ENCODE data around the gene CDX2. TPM values are rescaled to one million over a fixed set of nuclear protein-coding genes. Genes with fewer than 3 reads are reported as not detected.
A peak's percentile ranks its signal among the peaks of the same experiment; 100 is the strongest.

Gene CDX2, protein sequence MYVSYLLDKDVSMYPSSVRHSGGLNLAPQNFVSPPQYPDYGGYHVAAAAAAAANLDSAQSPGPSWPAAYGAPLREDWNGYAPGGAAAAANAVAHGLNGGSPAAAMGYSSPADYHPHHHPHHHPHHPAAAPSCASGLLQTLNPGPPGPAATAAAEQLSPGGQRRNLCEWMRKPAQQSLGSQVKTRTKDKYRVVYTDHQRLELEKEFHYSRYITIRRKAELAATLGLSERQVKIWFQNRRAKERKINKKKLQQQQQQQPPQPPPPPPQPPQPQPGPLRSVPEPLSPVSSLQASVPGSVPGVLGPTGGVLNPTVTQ
- total RNA-seq, result under 1 TPM in 1 of 3 donors, not detected in 2; 0.33 TPM

DNA sequence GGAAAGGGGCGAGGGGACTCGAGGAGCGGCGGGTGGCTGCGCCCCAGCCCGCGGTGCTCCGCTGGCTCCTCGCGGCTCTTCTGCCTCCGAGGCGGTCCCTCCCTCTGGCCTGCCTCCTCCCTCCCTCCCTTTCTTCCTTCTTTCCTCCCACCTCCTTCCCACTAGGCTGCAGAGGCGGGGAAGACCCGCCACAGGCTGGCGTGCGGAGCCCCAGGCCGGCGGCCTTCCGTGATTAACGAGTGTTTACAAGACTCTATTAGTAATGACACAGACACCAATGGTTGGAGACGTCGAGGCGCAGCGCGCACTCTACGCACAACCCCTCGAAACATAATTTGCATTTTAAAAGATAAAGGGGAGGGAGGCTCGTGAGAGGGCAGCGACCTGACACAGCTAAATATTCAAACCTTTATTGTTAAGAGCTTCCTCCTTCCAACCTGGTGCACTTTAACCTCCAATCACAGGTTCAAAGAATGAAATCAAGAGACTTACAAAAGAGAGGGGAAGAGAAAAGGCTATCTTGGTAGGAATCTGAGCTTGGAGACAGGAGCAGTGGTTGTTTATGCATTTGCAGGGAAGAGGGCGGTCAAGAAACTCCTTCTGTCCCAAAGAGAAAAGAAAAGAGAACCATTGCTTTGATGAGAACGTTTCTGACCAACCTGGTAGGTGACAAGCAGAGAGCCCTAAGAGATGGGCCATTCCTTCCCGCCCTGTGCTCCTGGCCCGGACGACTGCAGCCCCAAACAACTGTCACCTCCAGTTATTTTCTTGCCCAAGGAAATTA is at the start of gene CDX2:
TSS of gene CDX2 (minus strand) at position 234 of the 784 bp plus-strand sequence. CDS start 309 bp downstream, outside the sequence.
- Histone ChIP-seq H3K4me1 (peaks cover 0 to 3% of the 10 kb centered on the region in 2 donors), H3K27me3 (peaks cover 4 to 98% of the 10 kb centered on the region in 2 donors), H3K9me3 (no peaks in the 10 kb centered on the region), H3K4me3 (peak within 1 kb of the TSS in 2 of 3 donors; percentile 21 to 41), H3K36me3 (no peaks in the 10 kb centered on the region), H3K27ac (no peak within 1 kb of the TSS)
- no peak for TF ChIP-seq POLR2A (IDR thresholded peaks at IDR 0.05)
- no peak for TF ChIP-seq CTCF (IDR thresholded peaks at IDR 0.05)
- no peak for TF ChIP-seq POLR2AphosphoS5 (IDR thresholded peaks at IDR 0.05)
- intact Hi-C loops (cut with DNase I; ENCODE audit: low total_unique reads), result no loop called here
- DNase-seq (ENCODE audit: low spot score in 2 of 2), result no peak

GRCh38 chr13:28014301-28014700 is 45.2 kb upstream of the CDX2 start:
- no peak for DNase-seq (ENCODE audit: low spot score in 2 of 2)
- Histone ChIP-seq H3K4me1 (no peaks in the 10 kb centered on the region), H3K27me3 (peaks cover 0 to 5% of the 10 kb centered on the region in 2 donors), H3K4me3 (no peak overlapping the region), H3K27ac (no peak overlapping the region), H3K36me3 (no peaks in the 10 kb centered on the region), H3K9me3 (no peaks in the 10 kb centered on the region)
- no peak for TF ChIP-seq POLR2A (IDR thresholded peaks at IDR 0.05)
- no peak for TF ChIP-seq POLR2AphosphoS5 (IDR thresholded peaks at IDR 0.05)
- intact Hi-C loops (cut with DNase I; ENCODE audit: low total_unique reads), result no loop called here

DNA sequence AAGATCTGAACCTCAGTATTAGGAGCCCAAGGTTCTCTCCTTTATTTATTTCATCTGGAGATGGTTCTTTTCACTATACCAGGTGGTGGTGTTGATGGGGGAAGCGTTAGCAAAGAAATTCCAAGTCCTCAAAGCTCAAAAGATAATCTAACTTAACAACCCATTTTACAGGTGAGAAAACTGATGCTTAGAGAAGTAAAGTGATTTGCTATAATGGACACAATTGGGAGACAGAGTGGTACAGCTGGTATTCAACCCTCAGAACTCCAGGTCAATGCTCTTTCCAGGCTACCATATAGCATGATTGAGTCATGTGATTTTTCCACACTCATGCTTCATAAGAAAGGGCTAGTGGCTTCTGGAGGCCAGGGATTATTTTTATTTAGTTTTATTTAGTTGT is 44.4 kb upstream of the CDX2 start:
- intact Hi-C loops (cut with DNase I; ENCODE audit: low total_unique reads), result no loop called here
- H3K36me3 ChIP-seq, result no peaks in the 10 kb centered on the region
- no peaks in the 10 kb centered on the region for H3K4me1 ChIP-seq
- H3K27me3 ChIP-seq, result peaks cover 0 to 5% of the 10 kb centered on the region in 2 donors
- no peaks in the 10 kb centered on the region for H3K9me3 ChIP-seq
- H3K27ac ChIP-seq, result no peak overlapping the region
- no peak overlapping the region for H3K4me3 ChIP-seq
- no peak for TF ChIP-seq POLR2AphosphoS5 (IDR thresholded peaks at IDR 0.05)
- TF ChIP-seq CTCF (IDR thresholded peaks at IDR 0.05), result no peak
- no peak for TF ChIP-seq POLR2A (IDR thresholded peaks at IDR 0.05)
- no peak for DNase-seq (ENCODE audit: low spot score in 2 of 2)

DNA sequence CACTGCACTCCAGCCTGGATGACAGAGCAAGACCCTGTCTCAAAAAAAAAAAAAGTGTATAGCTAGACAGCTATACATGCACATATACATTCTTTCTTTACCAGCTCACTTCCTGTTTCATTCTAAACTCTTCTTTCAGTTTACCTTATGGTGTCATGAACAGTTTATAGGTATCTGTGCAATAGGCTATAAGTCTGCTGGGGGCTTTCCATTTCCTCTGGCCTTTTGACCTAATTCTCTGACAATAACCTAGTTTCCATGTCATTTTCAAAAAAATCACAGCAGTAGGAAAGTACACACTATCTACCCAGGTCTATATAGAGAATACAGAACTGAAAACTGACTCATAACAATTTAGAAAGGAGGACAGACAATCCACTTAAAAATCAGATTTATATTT is 43.8 kb upstream of the CDX2 start:
- Histone ChIP-seq H3K9me3 (no peaks in the 10 kb centered on the region), H3K4me3 (no peak overlapping the region), H3K4me1 (no peaks in the 10 kb centered on the region), H3K27me3 (peaks cover 0 to 5% of the 10 kb centered on the region in 2 donors), H3K27ac (no peak overlapping the region), H3K36me3 (no peaks in the 10 kb centered on the region)
- TF ChIP-seq POLR2AphosphoS5 (IDR thresholded peaks at IDR 0.05) (no peak), CTCF (IDR thresholded peaks at IDR 0.05) (no peak), POLR2A (IDR thresholded peaks at IDR 0.05) (no peak)
- DNase-seq (ENCODE audit: low spot score in 2 of 2), result no peak
- intact Hi-C loops (cut with DNase I; ENCODE audit: low total_unique reads), result no loop called here

GRCh38 chr13:28012383-28012782 is 43.3 kb upstream of the CDX2 start:
- Histone ChIP-seq H3K9me3 (no peaks in the 10 kb centered on the region), H3K36me3 (no peaks in the 10 kb centered on the region), H3K27me3 (peaks cover 0 to 5% of the 10 kb centered on the region in 2 donors), H3K27ac (no peak overlapping the region), H3K4me1 (no peaks in the 10 kb centered on the region), H3K4me3 (no peak overlapping the region)
- no peak for DNase-seq (ENCODE audit: low spot score in 2 of 2)
- intact Hi-C loops (cut with DNase I; ENCODE audit: low total_unique reads), result no loop called here
- TF ChIP-seq POLR2AphosphoS5 (IDR thresholded peaks at IDR 0.05), result no peak
- TF ChIP-seq CTCF (IDR thresholded peaks at IDR 0.05), result no peak
- no peak for TF ChIP-seq POLR2A (IDR thresholded peaks at IDR 0.05)
